GM18517 (cell line): ENCODE results near the gene DSCAM.

Experiments
- ATAC-seq: cut with Tn5 transposase; IDR thresholded peaks from one replicate; pipeline ENCODE4 v1.9.1; 2021; ENCODE audit warnings: mild to moderate bottlenecking, moderate library complexity; ENCODE audit not compliant: unreplicated experiment

The DSCAM gene

GRCh38 chr21:40620386-40621145, 226.4 kb downstream of the DSCAM start:
- no peak for ATAC-seq

GRCh38 chr21:40618191-40618973, 228.6 kb downstream of the DSCAM start:
- ATAC-seq = no peak

- no peak for ATAC-seq
Observed at GRCh38 chr21:40616377-40616704, 230.6 kb downstream of the DSCAM start.

- ATAC-seq = no peak
Observed at GRCh38 chr21:40615505-40616376, 231.2 kb downstream of the DSCAM start.

- ATAC-seq = no peak
Observed at GRCh38 chr21:40613546-40614030, 233.4 kb downstream of the DSCAM start.

GRCh38 chr21:40610345-40610744, 236.6 kb downstream of the DSCAM start:
- ATAC-seq = no peak

GRCh38 chr21:40606341-40606740, 240.6 kb downstream of the DSCAM start:
- ATAC-seq = no peak

- ATAC-seq = no peak
Observed at GRCh38 chr21:40605094-40605493, 241.9 kb downstream of the DSCAM start.

GRCh38 chr21:40603774-40604173, 243.2 kb downstream of the DSCAM start:
- ATAC-seq = no peak

- no peak for ATAC-seq
Observed at GRCh38 chr21:40602080-40602479, 244.9 kb downstream of the DSCAM start.

- no peak for ATAC-seq
Observed at GRCh38 chr21:40595806-40596205, 251.2 kb downstream of the DSCAM start.

- no peak for ATAC-seq
Observed at GRCh38 chr21:40587736-40588346, 259.1 kb downstream of the DSCAM start.

GRCh38 chr21:40586575-40586974, 260.4 kb downstream of the DSCAM start:
- no peak for ATAC-seq

GRCh38 chr21:40577285-40578043, 269.5 kb downstream of the DSCAM start:
- no peak for ATAC-seq

- ATAC-seq = no peak
Observed at GRCh38 chr21:40575976-40576375, 271.0 kb downstream of the DSCAM start.

GRCh38 chr21:40569357-40569756, 277.6 kb downstream of the DSCAM start:
- no peak for ATAC-seq

GRCh38 chr21:40568807-40569206, 278.2 kb downstream of the DSCAM start:
- no peak for ATAC-seq

GRCh38 chr21:40567501-40567900, 279.5 kb downstream of the DSCAM start:
- no peak for ATAC-seq

- ATAC-seq = no peak
Observed at GRCh38 chr21:40566486-40566885, 280.5 kb downstream of the DSCAM start.

GRCh38 chr21:40564318-40564717, 282.6 kb downstream of the DSCAM start:
- no peak for ATAC-seq
